T-helper 2 cell treated with Interferon-gamma antibody and Interleukin-4, amounts not matched to agents 100 ng/mL and 5 ng/mL, for 36 hours (primary cell): ENCODE measurements around the gene EDN1. TPM values are rescaled to one million over a fixed set of nuclear protein-coding genes. Genes with fewer than 3 reads are reported as not detected.

ENCODE experiments used
- intact Hi-C: fragments of 100-400 bp; cut with micrococcal nuclease; formaldehyde crosslinking; loops from one replicate; pipeline ENCODE4 v1.15.1; 2023
- total RNA-seq: library from RNA; stranded (reverse); gene quantifications from 2 replicates; pipeline ENCODE4 v1.2.3, GENCODE V29; 2022

The EDN1 gene
- total RNA-seq = 0.07 TPM in 1 of 2 replicates, not detected in the other

DNA sequence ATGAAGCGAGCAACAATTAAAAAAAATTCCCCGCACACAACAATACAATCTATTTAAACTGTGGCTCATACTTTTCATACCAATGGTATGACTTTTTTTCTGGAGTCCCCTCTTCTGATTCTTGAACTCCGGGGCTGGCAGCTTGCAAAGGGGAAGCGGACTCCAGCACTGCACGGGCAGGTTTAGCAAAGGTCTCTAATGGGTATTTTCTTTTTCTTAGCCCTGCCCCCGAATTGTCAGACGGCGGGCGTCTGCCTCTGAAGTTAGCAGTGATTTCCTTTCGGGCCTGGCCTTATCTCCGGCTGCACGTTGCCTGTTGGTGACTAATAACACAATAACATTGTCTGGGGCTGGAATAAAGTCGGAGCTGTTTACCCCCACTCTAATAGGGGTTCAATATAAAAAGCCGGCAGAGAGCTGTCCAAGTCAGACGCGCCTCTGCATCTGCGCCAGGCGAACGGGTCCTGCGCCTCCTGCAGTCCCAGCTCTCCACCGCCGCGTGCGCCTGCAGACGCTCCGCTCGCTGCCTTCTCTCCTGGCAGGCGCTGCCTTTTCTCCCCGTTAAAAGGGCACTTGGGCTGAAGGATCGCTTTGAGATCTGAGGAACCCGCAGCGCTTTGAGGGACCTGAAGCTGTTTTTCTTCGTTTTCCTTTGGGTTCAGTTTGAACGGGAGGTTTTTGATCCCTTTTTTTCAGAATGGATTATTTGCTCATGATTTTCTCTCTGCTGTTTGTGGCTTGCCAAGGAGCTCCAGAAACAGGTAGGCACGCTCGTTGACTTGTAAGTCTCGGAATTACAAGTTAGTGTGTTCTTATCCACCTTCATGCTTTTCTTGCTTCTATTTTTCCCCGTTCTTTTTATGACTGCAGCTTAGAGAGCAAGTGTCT lies at the start of gene EDN1:
TSS of gene EDN1 (plus strand) at position 429 of the 888 bp plus-strand sequence. CDS start at position 698, 269 bp downstream.
- intact Hi-C loops = loop anchor here (1.0 to 10.0 kb wide), 3 partner anchors 139 to 635 kb away; no protein-coding TSS in a partner anchor

DNA sequence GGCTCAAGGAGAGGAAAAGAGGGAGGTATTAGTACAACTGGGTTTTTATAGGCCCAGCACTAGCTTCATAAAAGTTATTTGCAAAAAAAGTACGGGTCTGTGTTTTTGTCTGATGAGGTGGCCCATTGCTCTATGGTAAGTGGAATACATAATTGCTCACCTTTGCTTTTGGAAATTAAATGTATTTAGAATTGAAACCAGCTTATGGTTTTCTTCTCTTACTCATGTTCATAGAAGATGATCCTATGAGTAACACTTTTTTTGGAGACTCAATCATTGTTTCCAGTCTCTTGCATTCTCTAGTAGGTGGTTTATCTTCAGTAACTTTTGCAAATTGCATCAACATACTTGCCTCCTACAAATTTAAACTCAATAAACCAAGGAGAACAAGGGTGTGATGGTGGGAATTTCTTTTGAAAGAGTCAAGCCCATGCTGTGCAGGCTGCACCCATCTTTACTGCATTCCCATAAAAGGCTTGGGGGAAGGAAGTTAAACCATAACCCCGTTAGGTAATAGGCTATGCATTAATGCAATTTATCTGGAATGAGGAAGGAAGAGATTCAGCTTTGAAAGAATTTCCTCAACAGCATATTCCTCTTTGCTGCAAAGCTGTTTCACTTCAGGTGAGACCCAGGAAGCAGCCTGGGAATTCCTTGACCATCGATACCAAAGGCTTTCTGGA lies 48.5 kb upstream of the EDN1 start:
- intact Hi-C loops = no loop called here

DNA sequence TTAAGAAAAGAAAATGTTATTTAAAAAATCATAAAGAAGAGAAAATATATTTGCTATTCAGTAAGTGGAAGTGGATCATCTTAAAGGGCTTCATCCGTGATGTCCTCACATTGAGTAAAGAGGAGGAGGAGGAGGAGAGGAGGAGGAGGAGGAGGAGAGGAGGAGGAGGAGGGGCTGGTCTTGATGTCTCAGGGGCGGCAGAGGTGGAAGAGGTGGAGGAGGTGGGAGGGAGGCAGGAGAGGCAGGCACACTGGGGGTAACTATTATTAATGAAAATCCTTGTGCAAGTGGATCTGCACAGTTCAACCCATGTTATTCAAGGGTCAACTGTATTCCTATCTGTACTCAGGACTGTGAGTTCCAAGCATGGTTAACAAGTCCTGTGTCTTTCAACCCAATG lies 47.0 kb upstream of the EDN1 start:
- intact Hi-C loops = no loop called here

DNA sequence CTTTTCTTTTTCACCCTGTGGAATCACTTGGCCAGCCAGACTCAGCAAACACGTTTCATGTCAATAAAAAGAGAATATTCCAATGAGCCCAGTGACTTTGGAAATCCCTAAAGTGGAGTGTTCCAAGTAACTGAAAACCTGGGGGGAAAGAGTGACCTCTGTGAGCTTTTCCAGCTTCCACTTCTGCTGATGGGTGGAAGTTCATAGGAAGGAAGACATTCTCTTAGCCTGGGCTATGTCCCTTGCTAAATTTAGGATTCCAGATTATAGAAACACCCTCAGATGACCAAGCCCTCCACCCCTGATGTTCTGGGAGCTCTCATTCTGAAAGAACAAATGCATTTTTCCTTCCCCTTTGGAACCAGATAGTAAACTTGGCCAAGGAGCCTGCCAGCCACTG lies 44.8 kb upstream of the EDN1 start:
- intact Hi-C loops = no loop called here

DNA sequence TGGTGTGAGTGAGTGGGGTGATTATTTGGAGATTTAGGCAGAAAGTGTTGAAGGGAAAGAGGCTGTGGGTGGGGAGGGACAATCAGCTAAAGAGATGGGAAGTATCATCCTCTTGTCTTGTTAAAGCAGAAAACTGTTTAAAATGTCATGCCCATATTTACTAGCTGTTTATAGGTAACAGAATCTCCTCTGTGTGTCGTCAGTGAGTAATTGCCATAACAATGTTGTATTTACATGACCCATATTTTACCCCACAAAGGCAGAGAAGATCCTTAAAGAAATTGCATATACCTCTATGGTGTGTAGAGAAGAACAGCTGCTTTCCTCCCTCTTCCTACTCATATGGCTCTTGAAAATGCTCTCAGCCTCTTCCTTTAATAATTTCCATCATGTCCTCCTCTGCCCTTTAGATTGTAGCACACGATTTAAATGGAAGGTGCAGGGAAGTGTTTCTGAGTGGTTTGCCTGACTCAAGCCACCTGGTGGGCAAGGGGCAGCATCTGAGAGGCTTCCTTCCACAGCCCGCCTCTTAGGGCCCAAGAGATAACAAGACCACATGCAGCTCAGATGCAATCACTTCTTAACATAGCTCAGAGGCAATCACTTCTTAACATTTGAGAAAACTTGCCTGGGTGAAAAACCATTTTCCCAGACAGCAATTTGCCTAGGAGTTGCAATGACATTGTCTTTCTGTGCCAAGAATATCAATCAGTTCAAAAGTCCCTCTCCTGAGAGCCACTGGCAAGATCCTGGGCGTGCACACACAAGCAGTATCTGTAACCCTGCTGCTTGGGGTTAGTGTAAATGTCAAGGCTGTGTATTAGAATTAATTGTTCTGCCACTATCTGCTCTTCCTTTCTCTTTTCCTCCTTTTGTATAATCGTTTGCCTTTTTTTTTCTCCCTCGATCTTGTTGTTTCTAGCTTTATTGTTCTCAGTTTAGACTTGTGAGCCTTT lies 44.1 kb upstream of the EDN1 start:
- intact Hi-C loops = no loop called here

DNA sequence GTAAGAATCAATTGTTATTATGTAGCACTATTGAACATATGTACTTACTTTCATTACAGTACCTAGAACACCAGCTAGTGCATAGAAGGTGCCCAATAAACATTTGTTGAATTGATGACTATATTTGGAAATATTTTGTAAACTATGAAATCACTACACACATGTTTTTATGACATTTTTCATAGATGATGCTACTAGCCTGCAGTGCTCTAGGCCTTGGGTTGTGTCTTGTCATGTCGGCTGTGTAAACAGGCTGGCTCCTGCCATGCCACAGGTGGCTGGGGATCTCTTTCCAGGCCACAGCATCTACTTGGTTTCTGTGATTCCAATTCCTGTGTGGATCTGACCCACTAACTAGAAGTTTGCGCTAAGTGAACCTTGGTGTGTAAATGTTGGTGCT lies 43.3 kb upstream of the EDN1 start:
- intact Hi-C loops = no loop called here

DNA sequence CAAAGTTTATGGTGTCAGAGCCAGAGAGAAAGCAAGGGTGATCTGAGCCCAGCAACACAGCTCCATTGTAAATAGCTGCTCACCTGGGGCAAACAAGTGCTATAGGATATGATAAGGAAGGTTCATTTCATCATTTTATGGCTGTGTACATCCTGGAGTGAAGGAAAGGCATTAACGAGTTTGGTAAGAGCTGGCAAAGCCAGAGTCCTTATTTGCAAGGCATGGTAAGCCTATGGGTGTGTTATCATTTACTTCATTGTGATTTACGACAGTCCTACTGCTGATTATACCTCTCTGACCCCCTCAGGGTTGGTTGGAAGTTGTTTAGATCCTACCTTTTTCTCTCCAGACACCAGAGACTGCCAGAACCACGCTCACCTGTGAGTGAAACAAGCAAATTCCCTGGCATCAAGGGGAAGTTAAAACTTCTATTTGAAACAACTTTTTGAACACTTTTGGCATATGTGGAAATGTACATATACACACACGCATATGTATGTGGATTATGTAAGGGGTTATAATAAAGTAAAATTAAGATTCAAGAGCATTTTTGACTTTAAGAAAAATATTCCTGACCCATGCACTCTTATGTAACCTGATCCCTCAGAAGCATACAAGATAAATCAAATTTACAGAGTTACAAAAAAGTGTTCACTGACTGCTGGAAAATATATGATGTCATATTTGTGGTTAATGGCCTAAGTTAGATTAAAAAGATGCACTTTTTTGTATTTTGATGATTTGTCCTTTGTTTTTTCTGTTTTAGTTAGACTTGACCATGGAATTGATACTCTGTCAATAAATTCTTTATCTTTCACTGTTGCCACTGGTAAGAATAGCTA lies 40.4 kb upstream of the EDN1 start:
- intact Hi-C loops = no loop called here

DNA sequence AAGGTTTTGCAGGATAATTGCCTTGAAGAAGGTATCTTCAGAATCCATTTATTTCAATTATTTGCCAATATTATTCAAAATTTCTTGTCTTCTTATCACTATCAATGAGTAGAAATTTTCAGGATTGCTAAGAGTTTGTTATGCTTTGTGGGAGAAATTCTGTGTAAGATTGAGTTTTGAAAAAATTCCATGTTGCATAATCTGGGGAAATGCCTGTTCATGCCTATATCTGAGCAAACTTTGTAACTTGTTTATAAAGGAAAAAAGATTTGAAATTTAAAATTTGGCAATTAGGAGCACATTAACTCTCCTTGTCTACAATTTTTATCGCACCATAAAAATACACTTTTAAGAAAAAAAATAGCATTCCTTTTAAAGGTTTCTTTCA lies 39.8 kb upstream of the EDN1 start:
- intact Hi-C loops = no loop called here

DNA sequence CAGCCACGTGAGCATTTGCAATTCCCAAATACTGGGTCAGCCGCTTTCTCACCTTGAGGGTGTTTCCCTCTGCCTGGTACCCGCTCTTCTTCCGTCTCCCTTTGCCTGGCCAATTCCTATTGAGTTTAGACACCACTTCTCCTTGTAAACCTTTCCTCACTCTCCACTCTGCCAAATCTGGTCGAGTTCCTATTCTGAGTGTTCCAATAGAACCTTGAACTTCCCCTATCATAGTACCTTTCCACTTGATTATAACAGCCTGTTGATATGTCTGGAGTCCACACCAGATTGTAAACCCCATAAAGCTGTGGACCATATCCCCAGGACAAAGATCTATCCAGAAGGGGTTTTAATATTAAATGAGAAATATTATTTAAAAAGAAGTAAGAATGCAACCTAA lies 36.0 kb upstream of the EDN1 start:
- intact Hi-C loops = no loop called here

DNA sequence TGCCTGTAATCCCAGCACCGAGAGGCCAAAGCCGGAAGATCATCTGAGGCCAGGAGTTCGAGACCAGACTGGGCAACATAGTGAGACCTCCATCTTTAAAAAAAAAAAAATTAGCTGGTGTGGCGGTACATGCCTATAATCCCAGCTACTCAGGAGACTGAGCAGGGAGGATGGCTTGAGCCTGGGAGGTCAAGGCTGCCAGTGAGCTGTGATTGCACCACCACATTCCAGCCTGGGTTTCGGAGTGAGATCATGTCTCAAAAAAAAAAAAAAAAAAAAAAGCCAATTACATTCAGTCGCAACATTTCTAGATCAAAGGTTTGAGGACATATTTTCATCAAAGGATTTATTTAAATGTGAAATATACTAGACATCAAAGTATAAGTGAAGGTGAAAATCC lies 32.0 kb upstream of the EDN1 start:
- intact Hi-C loops = no loop called here

DNA sequence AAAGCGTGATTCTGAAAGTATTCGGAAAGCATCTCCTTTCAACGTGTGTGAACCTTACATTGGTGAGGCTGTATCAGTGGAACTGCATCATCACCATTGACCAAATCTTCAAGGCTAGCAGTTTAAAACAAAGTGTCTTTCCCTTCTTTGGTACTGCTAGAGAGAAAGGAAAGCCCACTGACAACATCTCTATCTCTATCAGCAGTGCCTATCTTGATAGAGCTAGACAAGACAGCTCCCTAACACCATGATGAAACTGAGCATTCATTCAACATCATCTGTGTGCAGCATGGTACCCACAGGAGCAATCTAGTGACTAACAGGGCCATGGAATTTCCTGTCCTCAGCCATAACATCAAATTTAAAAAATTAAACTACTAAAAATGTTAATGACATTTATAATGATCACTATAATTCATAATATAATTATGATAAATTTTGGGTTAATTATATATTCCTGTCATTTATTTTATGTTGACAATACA lies 31.5 kb upstream of the EDN1 start:
- intact Hi-C loops = no loop called here

DNA sequence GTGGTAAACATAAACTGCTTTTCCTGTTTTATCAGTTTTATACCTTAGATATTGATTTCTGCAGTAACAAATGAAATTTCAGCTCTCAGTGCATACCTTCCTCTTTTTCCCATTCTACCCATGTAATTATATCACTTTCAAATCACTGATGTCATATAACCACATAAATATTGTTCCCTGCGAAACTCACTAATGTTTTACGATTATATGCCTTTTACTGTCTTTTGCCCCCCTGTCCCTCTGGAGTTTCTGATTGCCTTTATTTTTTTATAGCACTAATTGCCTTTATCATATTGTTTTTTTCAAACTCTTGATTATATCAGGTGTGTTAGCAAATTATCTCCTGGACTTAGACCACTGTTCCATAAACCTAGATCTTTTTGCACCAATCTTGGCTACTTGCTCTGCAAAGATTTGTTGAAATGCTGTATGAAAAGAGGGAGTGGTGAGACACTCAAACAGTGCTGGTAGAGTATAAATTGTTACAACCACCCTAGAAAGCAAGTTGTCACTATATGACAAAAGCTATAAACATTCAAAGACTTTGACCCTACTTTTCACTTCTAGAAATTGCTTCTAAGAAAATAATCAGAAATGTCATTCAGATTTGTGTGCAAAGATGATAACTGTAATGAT lies 29.6 kb upstream of the EDN1 start:
- intact Hi-C loops = no loop called here

DNA sequence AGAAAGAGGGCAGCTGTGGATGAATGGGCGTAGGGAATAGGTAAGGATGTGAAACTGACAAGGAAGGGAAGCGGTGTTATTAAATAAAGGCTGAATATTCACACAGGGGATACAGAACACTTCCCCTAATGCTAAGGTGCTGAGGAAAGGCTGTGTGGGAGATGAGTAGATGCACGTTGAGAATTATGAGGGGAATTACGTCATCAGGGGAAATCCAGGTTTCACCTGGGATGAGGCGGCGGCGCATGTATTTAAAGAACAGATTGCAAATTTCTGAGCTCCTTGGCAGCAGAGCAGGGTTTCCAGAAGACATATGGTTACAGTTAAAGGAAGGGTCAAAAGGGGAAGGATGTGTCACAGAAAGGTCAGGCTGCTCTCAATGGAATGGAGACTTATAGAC lies 28.7 kb upstream of the EDN1 start:
- intact Hi-C loops = no loop called here

DNA sequence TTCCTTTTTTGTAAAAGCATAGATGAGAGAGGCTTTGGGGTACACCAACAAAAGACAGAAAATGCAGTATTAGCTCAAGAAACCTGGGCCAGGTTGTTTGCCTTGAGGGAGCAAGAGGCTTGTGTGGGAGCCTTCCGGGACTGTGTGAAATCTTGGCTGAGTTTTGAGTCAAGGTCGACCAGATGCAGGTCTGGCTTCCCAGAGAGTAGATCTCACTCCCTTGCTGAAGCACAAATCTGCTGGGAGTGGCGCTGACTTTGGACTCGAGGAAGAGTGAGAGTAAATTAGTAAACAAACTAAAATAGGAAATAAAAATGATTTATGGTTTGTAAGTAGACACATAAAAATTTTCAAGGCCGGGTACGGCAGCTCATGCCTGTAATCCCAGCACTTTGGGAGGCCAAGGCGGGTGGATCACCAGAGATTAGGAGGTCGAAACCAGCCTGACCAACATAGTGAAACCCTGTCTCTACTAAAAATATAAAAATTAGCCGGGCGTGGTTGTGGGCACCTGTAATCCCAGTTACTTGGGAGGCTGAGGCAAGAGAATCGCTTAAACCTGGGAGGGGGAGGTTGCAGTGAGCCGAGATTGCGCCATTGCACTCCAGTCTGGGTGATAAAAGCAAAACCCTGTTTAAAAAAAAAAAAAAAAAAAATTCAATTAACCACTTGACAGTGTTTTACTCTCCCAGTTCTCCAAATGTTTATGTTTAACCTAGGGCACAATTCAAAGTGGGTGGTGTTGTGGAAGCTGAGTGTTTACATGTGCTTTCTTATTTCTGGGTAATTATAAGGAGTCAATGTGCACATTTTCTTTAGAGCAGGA lies 27.7 kb upstream of the EDN1 start:
- intact Hi-C loops = no loop called here

DNA sequence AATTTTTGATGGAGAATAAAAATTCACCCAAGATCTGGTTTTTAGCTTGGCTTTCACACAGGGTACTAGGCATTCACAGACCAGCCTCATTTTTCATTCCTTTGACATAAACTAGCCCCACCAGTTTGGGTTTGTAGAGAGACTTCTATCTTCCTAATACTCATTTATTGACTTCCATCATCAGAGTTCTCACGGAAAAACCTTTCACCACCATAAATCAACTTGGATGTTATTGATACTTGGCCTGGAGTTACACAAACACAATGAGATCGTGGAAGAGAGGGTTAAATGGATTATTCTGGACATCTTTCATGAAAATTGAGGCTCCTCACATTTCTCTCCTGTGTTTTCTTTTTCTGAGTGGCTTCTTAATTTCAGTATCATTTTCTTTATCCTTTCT lies 26.8 kb upstream of the EDN1 start:
- intact Hi-C loops = no loop called here

DNA sequence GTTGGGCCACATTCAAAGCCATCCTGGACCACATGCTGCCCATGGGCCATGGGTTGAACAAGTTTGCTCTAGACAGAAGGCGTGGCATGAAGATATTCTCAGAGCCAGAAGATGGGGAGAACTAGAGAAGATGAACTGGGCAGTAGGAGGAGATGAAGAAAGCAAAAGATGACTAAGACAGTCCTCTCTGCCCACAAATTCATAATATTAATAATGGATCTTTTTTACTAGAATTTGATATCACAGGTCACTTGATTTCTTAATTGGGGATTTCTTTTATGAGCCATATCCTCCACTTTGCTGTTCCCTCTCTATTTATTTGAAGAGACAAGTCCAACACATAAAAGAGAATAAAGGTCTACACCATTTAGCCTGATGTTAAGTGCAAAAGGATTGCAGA lies 25.5 kb upstream of the EDN1 start:
- intact Hi-C loops = no loop called here

DNA sequence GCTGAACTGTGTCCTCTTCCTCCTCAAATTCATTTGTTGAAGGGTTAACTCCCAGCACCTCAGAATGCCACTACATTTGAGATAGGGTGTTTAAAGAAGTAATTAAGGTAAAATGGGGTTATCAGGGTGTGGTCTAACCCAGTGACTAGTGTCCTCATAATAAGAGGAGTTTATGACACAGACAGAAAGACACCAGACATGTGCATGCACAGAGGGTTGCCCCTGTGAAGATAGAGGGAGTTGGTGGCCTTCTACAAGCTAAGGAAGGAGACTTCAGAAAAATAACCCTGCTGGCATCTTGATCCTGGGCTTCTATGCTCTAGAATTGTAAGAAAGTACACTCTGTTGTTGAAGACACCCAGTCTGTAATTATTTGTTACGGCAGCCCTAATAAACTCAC lies 24.9 kb upstream of the EDN1 start:
- intact Hi-C loops = no loop called here

DNA sequence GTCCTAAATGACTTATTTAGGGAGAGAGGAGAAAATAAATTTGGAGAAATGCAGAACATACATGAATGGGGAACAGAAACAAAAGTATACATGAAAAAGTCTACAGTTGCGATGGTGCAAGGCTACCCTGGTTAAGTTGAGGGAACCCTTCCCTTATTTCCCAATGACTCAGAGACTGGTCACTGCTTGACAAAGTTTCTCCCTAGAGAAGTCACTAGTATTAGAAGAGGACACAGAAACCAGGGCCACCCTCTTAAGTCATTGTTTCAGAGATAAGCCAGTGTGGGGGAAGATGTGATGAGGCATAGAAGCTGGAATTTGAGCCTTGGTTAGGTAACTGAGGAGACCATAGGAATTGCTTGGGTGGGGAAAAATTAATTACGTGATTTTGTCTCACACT lies 24.4 kb upstream of the EDN1 start:
- intact Hi-C loops = no loop called here

DNA sequence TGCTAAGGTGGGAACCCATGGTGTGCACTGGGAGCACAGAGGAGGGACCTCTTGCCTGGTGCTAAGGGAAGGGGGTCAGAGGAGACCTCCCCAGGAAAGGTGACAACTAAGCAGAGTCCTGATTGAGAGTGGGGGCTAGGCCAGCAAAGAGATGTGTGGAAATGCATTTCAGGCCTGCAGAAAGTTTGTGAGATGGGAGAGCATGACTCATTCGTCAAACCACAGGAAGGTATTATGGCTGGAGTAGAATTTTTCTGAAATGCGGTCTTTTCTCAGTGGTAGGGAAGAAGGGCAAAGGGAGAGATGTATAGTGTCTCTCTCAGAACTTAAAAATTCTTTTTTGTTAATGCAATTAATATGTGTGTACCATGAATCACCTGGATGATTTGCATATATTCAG lies 23.6 kb upstream of the EDN1 start:
- intact Hi-C loops = no loop called here
